GM18517 (cell line): ENCODE measurements around the gene UPK3B.
"Not testable (repeated sequence)": the region's sequence is repeated elsewhere in the genome, so short reads cannot be mapped to it uniquely, and the experiment has no call there.

ENCODE experiments used
- ATAC-seq: cut with Tn5 transposase; IDR thresholded peaks from one replicate; pipeline ENCODE4 v1.9.1; 2021; ENCODE audit warnings: mild to moderate bottlenecking, moderate library complexity; ENCODE audit not compliant: unreplicated experiment

Gene UPK3B

GRCh38 chr7:76512941-76513816, 2.8 kb downstream of the UPK3B start:
- no peak for ATAC-seq

GRCh38 chr7:76513817-76514799, 3.8 kb downstream of the UPK3B start:
- ATAC-seq = no peak

- no peak for ATAC-seq
Measured at GRCh38 chr7:76514926-76515771, 4.8 kb downstream of the UPK3B start.

GRCh38 chr7:76515999-76516443, 5.7 kb downstream of the UPK3B start:
- no peak for ATAC-seq

GRCh38 chr7:76516932-76517331, 6.6 kb downstream of the UPK3B start:
- not testable (repeated sequence) for ATAC-seq

GRCh38 chr7:76526183-76526582, 15.8 kb downstream of the UPK3B start:
- ATAC-seq = not testable (repeated sequence)

- ATAC-seq = not testable (repeated sequence)
Measured at GRCh38 chr7:76531643-76532042, 21.3 kb downstream of the UPK3B start.

- ATAC-seq = not testable (repeated sequence)
Measured at GRCh38 chr7:76543197-76543596, 32.8 kb downstream of the UPK3B start, which contains the start of gene SPDYE16. Gene SPDYE16, minus strand, starts transcription at chr7:76543297. Its CDS starts 1,838 bp downstream, at chr7:76541459.

- peak; percentile 100 for ATAC-seq
Measured at GRCh38 chr7:76549025-76549854, 38.9 kb downstream of the UPK3B start.

- not testable (repeated sequence) for ATAC-seq
Measured at GRCh38 chr7:76549855-76550248, 39.5 kb downstream of the UPK3B start.

GRCh38 chr7:76551992-76552391, 41.6 kb downstream of the UPK3B start:
- ATAC-seq = not testable (repeated sequence)

GRCh38 chr7:76559685-76560084, 49.3 kb downstream of the UPK3B start:
- ATAC-seq = not testable (repeated sequence)

GRCh38 chr7:76560157-76560556, 49.8 kb downstream of the UPK3B start:
- not testable (repeated sequence) for ATAC-seq

- not testable (repeated sequence) for ATAC-seq
Measured at GRCh38 chr7:76561342-76561741, 51.0 kb downstream of the UPK3B start.

- not testable (repeated sequence) for ATAC-seq
Measured at GRCh38 chr7:76565001-76565400, 54.6 kb downstream of the UPK3B start.
